ENCODE results near the gene LAYN.

Gene LAYN, protein sequence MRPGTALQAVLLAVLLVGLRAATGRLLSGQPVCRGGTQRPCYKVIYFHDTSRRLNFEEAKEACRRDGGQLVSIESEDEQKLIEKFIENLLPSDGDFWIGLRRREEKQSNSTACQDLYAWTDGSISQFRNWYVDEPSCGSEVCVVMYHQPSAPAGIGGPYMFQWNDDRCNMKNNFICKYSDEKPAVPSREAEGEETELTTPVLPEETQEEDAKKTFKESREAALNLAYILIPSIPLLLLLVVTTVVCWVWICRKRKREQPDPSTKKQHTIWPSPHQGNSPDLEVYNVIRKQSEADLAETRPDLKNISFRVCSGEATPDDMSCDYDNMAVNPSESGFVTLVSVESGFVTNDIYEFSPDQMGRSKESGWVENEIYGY

DNA sequence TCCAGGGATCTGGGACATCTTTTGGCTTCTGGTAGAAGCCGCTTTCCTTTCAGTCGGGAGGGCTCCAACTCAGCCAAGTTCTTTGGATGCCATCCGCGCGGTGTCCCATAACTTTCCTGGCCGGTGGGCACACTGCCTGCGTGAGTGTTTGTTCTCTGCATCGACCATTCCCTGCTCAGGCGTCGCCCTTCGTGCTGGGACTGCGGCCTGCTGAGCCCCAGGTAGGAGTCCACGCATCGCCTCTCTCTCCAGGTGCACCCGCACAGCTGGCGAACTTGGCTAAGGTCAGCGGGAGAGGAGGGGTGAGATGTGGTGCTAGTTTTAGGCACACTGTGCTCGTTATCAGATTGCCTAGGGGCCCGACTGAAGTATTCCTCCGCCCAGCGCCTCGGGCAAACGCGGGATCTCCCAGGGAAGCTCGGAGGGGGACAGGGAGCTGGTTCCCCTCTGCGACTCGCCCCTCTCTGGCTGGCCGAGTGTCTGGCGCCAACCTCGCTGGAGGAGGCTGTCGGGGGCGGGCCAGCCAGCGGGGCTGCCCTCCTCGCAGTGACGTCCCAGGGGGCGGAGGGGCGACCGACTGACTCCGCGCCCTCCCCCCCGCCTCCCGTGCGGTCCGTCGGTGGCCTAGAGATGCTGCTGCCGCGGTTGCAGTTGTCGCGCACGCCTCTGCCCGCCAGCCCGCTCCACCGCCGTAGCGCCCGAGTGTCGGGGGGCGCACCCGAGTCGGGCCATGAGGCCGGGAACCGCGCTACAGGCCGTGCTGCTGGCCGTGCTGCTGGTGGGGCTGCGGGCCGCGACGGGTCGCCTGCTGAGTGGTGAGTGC is at the start of gene LAYN:
Gene LAYN (plus strand): TSS at position 607 of the 823 bp plus-strand sequence. CDS start 124 bp downstream, at position 731.
- DNase-seq (ENCODE audit: low spot score), result no peak

DNA sequence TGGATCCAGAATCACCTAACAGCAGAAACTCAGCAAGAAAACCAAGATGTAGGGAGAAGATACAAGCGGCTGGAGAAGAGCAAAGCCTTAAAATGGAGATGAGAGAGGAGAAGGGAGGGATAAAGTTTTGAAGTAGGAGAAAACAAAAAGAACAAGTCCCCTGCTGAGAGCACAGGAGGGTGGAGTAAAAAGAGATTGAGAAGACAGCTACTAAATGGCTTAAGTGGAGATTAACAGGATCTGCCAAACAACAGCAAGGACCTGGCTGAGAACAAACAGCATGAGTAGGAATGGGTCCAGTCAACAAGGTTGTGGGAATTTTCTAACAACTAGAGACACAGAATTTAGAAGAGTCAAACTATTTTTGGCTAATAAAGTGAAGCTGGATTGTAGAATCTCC is 46.5 kb upstream of the LAYN start:
- DNase-seq (ENCODE audit: low spot score), result no peak

DNA sequence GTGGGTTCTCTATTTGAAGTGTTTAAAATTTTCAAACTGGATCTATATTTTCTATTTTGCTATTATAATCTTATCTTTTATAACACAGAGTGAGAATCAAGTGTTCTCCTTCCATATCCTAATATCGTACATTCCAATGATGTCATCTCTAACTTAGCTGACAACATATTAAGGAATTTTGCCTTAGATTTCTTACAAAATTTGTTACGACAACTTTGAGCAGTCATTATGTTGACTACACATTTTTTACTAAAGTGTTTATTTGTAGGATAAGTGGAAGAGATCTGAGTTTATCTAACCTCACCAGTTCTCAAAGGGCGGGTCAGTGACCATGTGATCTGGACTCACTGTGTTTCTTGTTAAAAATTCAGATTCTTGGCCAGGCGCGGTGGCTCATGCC is 41.0 kb upstream of the LAYN start:
- no peak for DNase-seq (ENCODE audit: low spot score)

DNA sequence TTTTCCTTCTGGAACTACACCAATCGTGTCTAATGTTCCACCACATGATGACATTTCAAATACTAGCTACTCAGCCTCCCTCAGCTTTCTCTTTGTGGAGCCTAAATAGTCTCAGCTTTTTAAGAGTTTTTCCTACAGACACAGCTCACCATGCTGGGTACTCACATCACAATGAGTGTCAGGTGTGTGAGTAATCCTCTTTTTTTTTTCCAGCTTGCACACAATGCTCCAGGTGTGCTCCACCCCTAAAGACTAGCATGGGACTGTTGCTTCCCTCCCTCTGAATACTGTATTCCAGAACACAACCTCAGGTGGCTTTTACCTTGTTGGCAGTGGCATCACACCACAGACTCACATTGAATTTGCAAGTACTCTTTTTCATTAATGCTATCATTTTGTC is 40.0 kb upstream of the LAYN start:
- DNase-seq (ENCODE audit: low spot score), result no peak

DNA sequence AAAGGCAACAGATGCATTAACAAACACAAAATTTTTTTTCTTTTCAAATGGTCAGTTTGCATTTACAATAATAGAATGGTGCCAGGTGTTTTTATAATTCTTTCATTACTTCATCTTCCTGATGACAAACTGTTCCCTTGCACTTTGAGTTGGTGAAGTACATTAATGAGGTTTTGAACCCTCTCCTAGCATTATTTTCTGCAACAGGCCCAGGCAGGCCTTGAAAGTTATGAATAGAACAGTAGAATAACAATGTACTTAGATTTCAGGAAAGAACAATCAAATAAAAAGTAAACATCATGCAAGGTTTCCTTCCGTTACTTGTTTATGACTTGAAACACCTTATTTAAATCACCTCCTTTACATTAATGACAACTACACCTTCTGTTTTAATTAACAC is 37.9 kb upstream of the LAYN start:
- no peak for DNase-seq (ENCODE audit: low spot score)

DNA sequence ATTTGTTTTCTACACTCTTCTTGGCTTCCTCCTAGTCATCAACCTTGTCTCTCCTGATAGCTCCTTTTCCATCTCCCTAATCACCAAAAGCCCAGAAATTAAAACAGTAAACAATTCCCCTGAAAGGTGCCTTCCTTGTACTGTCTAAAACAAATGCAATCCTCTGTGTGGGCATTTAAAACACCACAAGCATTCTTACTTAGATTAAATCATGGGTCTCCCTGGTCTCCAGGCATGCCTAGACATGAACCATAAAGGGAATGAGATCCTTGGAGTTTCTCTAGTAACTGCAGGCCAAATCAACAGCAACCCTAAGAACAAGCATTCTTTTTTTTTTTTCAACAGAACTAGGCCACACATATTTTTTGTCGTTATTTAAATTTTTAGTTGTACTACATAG is 30.2 kb upstream of the LAYN start:
- DNase-seq (ENCODE audit: low spot score), result no peak

DNA sequence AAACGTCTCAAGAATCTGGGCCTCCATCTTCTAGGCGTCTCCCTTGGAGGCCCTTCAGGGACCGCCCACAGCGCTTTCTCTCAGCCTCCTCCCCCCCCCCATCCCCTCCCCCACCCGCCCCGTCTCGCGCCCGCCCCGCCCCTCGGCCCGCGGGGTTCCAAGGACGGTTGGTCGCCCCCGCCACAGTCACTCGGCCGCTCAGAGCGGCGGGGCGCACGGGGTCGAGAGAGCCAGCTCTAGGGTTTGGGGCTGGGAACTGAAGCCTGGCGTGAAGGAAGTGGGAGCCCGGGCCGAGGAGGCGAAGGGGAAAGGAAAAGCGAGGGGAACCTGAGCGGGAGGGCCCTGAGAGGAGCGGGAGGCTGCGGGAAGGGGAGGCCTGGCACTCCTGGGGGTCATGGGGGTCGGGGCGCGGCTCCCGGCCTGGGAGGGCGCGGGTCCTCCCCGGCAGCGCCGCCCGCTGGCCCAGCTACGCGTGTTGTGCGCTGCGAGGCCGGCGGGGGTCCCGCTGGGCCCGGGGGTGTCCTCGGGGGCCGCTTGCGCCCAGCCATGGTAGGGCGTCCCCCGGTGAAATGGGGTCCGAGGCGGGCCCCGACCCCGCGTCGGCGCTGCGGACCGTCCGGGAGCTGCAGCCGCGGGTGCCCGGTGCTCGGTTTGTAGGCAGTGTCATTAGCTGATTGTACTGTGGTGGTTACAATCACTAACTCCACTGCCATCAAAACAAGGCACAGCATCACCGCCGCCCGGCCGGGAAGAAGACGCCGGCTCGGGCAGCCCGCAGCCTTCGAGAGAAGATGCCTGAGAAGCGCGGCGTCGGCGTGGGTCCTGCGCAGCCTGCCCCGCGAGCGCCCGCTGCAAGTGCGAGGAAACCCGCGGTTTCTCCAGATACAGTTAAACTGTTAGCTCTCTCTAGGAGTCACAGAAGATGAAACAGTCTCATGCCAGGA is 28.0 kb upstream of the LAYN start, which contains the start of gene BTG4:
Gene BTG4 (minus strand): TSS at position 91 of the 944 bp plus-strand sequence. CDS start 13,610 bp downstream, outside the sequence.
- no peak for DNase-seq (ENCODE audit: low spot score)

DNA sequence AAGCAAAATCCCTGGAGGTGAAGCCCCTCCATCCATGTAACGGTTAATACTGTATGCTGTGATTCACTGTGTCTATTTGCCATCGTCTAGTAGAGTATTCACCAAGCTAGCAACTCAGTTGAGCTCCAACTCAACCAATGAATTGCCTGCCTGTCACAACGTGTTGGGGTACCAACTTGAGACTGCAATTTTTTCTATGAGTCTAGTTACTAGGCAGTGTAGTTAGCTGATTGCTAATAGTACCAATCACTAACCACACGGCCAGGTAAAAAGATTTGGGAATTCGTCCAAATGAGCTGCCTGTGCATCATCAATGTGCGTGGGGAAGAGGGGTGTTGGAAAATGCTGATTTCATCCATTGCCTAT is 27.3 kb upstream of the LAYN start:
- no peak for DNase-seq (ENCODE audit: low spot score)

DNA sequence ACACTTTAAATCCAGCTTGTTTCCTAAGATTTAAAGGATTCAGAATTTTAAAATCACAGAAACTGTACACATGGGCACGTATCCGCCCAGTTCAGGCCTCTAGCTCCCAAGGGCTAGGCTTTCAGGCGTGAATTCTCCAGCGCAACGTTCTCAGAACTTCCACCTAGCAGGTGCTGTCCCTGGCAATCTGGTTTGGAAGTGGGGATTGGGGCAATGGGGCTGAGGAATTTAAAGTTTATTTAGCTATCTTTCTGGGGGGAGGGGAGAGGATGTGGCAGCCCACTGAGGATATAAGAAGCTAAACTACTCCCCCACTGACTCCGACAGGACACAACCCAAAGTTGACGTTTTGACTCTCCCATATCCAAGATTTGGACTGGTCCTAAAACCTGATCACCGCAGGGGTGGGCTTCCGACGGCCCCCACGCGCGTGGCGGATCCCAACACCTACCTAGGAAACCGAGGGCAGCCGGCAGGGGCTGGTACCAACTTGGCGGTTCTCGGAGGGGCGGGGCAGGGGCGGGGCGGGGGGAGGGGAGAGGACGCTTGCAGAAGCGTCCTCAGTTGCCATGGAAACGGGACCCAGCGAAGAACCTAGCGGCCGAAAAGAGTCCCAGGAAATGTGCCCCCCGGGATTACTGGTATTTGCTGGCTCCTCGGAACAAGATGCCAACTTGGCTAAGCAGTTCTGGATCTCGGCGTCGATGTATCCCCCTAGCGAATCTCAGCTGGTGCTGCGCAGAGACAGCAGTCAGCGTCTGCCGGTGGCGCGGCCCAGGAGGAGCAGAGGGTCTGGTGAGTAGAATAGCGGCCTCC is 26.1 kb upstream of the LAYN start, which contains the start of gene HOATZ:
Gene HOATZ (plus strand): TSS at position 563 of the 816 bp plus-strand sequence. CDS start 7 bp downstream, at position 570.
- DNase-seq (ENCODE audit: low spot score), result no peak

DNA sequence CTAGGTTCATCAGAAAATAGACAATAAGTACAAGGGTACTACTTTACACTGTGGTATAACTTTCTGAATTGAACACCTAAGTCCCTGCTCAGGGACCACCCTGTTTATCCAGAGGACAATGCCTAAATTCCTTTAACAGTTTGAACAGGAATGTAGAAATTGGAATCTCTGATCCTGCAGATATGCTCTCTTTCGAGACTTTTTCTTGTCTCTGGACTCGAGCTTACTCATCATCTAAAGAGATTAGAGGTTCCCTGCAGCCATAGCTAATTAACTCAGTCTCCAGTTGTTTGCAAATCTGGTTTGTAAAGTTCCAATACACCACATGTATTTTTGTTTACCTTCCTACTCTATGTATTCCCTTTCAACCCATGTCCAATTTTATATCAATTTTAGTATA is 24.9 kb upstream of the LAYN start:
- no peak for DNase-seq (ENCODE audit: low spot score)

DNA sequence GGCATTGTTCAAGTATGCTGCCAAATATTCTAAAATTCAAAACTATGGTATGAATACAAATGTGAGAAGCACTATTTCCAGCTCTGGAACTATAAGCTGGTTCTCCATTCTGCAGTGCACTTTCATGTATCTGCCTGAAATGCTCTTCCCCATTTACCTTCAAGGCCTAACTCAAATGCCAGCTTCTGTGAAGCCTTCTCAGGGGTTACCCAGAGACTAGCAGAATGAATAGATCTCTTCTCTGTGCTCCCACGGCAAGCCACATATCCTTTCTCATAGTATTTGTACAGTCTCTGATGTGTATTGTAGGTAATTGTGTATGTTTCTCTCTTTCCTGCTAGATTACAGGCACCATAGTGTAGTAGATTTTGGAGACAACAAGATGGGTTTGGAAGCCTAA is 21.9 kb upstream of the LAYN start:
- DNase-seq (ENCODE audit: low spot score), result no peak

DNA sequence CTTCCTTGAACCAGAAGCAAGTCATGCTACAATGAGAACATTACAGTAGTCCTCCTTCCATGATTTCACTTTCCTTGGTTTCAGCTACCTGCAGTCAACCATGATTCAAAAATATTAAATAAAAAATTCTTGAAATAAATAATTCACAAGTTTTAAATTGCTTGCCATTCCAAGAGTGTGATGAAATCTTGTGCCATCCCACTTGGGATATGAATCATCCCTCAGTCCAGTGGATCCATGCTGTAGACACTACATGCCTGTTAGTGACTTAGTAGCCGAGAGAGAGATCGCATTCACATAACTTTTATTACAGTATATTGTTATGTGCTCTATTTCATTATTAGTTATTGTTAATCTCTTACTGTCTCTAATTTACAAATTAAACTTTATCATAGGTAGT is 20.0 kb upstream of the LAYN start:
- DNase-seq (ENCODE audit: low spot score), result no peak

DNA sequence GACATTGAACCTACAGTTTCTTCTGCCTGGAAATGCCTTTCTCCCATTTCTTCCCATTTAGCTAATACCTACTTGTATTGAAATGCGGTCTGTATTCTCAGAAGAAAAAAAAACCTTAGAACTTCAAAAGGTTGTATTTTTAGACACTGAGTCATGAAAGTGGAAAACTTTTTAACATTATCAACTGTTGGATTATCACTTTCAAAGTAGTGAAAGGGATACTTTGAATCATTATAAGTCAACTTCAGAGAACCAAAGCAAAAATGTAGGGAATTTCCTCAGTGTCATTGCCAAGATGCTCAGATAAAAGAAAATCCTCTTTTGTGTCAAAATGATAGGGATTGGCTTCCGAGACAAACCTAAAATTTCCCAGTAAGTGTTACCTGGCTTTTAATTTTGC is 19.4 kb upstream of the LAYN start:
- DNase-seq (ENCODE audit: low spot score), result no peak

DNA sequence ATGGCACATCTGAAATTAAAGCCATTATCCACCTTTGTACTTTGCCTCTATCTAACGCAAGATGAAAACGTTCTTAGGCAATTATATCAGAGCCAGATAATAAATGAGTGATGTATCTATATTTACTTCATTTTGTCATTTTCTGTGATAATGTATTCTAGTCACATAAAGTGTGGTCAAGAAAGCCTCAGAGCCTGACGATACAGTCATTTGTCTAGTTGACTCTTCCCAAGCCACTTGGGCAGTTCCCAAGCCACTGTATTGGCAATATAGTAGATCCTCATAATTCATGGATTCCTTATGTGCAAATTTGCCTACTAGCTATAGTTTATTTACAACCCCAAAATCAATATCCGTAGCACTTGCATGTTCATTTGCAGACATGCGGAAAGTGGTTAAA is 18.1 kb upstream of the LAYN start:
- DNase-seq (ENCODE audit: low spot score), result no peak

DNA sequence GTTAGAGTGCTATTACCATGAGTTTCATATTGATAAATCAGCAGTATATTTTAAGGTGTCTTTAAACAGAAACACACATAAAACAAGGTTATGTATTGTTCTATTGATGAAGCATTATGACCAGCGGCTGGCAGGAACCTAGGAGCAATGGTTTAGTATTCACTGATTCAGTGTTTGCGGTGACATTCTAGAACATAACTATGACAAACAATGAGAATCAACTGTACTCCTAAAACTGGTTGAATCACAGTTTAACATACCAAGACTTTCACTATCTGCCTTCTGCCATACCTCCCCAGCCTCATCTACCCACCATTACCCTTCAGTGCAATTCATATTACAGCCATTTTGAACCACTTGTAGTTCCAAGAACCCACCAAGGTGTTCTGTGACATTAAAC is 17.2 kb upstream of the LAYN start:
- no peak for DNase-seq (ENCODE audit: low spot score)

DNA sequence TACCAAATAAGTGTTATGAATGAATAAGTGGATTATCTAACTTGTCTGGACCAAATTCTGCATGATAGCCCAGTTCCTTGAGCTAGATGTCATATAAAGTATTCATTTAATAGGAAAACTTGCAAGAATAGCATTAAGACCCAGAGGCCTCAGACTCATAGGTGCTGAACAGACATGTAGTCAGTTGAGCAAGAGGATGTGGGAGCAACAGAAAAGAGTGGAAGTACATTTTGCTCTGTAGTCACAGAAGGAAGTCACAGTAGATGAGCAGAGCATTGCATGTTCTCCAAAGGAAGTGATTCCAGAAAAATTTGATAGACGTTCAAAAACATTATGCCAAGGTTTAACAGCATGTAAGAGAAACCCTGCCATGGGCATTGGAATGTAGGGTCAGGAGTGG is 16.5 kb upstream of the LAYN start:
- DNase-seq (ENCODE audit: low spot score), result no peak

DNA sequence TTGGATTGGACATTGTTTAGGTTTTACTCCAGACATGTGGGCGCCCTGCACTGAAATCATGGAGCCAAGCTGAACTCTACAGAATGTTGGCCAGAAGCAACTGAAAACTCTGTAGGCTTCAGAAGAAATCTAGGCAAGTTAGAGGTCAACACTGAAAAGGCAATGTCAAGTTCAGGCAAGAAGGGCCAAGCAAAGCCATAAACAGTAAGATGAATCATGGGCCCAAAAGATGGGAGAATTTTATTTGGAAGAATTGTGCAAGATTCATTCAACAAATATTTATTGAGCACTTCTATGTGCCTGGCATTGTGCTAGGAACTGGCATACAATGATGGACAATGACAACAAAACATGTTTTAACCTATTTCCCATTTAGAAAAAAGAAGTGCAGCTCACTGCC is 15.1 kb upstream of the LAYN start:
- DNase-seq (ENCODE audit: low spot score), result no peak

DNA sequence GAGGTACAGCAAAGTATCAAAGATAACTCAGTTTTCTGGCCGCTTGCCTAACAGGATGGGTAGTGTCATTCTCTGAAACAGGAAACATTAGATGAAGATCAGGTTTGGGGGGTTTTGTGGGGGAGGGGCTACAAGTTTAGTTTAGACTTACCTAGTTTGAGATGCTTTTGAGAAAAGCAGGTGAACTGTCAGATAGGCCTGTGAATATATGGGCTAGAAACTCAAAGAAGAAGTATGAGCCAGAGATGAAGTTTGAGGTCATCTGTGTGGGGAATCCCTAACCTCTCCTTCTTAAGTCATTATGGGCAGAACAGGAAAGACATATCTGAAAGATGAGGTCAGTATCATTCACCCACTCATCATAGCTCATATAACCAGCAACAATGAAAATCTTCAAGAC is 14.0 kb upstream of the LAYN start:
- no peak for DNase-seq (ENCODE audit: low spot score)

DNA sequence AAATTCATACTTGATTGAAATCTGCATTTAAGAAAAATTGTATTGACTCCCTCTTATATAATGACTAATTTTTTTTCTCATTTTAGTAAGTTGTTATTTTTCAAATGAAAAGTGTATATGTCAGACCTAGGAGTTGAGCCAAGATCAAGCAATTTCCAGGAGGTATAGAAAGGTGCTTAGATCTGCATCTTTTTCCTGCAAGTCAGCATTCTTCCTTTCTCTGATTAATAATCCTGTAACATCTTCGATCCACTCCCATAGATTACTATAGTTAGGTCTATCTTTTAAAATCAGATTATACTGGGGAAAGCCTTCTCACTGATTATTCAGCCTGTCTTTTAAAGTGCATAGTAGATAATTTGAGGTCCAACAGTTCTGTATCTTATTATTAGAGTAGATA is 13.2 kb upstream of the LAYN start:
- no peak for DNase-seq (ENCODE audit: low spot score)

DNA sequence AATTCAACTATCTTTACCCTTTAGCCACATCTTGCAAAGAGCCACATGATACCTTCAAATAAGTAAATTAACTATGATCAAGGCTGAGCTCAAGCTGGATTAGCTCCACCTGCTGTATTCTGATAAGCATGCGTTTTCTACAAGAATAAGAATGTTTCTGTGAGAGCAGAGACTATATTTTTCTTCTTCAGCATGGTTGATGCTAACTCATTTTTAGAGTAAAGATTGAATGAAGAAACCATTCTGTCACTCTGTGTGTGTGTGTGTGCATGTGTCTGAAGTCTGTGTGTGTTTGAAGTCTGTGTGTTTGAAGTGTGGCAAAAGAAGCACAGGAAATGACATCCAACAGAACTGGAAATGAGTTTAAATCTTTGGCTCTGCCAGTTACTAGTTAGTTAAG is 12.0 kb upstream of the LAYN start:
- DNase-seq (ENCODE audit: low spot score), result no peak

DNA sequence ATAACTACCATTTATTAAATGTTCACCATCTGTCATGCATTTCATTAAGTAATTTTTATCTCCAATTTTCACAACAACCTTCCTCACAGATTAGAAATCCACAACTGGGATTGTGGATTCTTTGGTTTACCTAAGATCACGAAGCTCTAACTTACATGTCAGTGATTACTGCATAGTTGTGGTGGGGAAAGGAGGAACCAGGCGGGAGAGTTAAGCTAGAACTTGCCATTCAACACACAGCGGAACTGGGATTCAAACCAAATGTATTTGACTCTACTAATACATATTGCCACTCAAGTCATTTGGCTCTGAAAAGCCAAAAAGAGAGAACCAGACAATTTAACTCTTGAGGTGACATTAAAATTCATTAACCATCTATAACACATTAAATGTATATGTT is 10.4 kb upstream of the LAYN start:
- no peak for DNase-seq (ENCODE audit: low spot score)
